Mononuclear cell (primary cell): ENCODE measurements around the gene SNORC. TPM values are rescaled to one million over a fixed set of nuclear protein-coding genes. Genes with fewer than 3 reads are reported as not detected.
"Not testable (repeated sequence)": the region's sequence is repeated elsewhere in the genome, so short reads cannot be mapped to it uniquely, and the experiment has no call there.

Experiments
- H3K27me3 ChIP-seq: 2 replicates; pipeline ENCODE4 v1.6.0; 2011; ENCODE audit warnings: low read length, control low read depth; ENCODE audit not compliant: insufficient read depth
- H3K4me1 ChIP-seq: 2 replicates; pipeline ENCODE4 v1.5.1; 2011; ENCODE audit warnings: mild to moderate bottlenecking, low read length, control low read depth; ENCODE audit not compliant: insufficient read depth
- H3K4me3 ChIP-seq: 2 replicates; pipeline ENCODE4 v1.5.1; 2011; ENCODE audit warnings: mild to moderate bottlenecking, low read length, moderate library complexity
- H3K9me3 ChIP-seq: 2 replicates; pipeline ENCODE4 v1.5.1; 2011; ENCODE audit warnings: low read depth, mild to moderate bottlenecking, control low read depth, low read length
- total RNA-seq: library from RNA; depleted of rRNA; stranded (reverse); fragments of >200 nt; gene quantifications from one replicate; pipeline ENCODE4 v1.2.3, GENCODE V29; 2012

Gene SNORC
- total RNA-seq, result under 0.01 TPM

DNA sequence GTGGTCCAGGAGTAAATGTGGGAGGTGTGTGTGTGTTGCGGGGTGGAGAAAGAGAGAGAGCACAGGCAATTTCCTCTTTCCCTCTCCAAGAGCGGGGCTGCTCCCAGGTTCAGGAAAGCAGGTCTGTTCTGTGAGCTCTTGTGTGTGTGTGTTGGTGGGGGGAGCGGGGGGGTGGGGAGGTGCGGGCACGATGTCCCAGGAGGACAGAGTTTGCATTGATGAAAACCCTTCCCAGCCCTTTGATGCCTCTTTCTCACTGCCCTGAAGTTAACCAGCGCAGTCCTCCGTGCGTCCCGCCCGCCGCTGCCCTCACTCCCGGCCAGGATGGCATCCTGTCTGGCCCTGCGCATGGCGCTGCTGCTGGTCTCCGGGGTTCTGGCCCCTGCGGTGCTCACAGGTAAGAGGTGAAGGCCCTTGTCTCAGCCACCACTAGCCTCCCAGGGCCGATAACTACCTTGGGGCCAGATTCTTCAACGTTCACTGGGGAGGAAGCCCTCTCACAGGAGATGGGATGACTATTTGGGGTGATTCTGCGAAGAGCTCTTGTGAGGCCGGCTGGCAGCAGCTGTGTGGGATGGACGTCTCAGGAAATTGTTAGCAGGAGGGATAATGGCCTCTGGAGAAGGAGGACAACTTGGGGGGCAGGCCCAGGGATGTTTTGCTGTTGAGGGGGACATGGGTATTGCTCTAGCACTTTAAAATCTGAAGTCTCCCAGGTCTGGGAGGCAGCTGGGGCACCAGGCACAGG is at the start of gene SNORC:
TSS of gene SNORC (plus strand) at position 247 of the 748 bp plus-strand sequence. CDS start at position 325, 78 bp downstream.
- H3K4me3 ChIP-seq, result no peak within 1 kb of the TSS

DNA sequence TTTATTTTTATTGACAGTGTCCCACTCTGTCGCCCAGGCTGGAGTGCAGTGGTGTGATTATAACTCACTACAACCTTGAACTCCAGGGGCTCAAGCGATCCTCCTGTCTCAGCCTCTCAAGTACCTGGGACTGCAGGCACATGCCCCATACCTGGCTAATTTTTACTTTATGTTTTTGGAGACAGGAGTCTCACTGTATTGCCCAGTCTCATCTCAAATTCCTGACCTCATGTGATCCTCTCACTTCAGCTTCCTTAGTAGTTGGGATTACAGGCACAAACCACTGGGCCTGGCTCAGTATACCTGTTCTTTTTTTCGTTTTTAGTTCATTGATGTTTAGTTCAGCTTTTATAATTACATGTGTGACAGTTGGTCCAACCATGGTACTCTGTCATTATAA is 40.1 kb upstream of the SNORC start:
- no peaks in the 10 kb centered on the region for H3K4me1 ChIP-seq
- no peak overlapping the region for H3K4me3 ChIP-seq
- no peaks in the 10 kb centered on the region for H3K9me3 ChIP-seq
- H3K27me3 ChIP-seq, result no peaks in the 10 kb centered on the region

More for the DNA sequence above, at the start of gene SNORC:
- H3K27me3 ChIP-seq, result peaks cover under 1% of the 10 kb centered on the region
- H3K4me1 ChIP-seq, result peaks cover 9% of the 10 kb centered on the region
- no peaks in the 10 kb centered on the region for H3K9me3 ChIP-seq

DNA sequence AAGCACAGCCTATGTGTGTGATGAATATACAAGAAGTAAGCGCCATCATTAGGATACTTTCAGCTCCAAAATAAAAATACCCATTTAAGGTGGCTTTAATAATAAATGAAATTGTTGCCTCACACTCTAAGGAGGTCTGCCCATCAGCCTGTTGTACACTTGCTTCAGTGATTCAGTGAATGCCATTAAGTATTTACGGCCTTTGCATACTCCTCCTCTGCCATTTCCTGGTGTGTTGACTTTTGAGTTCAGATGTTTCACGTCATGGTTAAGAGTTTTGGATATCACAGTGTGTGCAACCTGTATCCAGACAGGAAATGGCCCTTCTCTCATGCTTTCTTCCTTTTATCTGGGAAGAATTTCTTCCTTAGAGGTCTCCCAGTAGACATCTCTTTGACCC is 38.6 kb upstream of the SNORC start:
- Histone ChIP-seq H3K4me1 (no peaks in the 10 kb centered on the region), H3K9me3 (no peaks in the 10 kb centered on the region), H3K4me3 (no peak overlapping the region), H3K27me3 (no peaks in the 10 kb centered on the region)

DNA sequence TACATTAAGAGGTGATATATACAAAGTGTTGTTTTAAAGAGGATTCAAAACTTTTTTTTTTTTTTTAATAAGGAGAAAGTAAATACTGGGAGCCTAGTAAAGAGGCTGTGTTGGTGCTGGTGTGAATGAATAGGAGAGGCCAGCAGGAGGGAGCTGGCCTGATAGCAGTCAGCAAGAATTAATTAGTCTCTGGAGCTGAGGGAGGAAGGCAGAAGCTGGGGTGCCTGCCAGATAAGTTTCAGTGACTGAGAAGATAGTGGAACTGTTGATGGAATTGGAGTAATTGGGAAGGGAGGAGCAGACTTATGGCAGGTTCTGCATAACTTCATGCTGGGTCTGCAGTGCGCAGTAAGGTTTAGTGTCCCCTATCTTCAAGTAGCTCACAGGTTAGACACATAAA is 36.2 kb upstream of the SNORC start:
- Histone ChIP-seq H3K9me3 (no peaks in the 10 kb centered on the region), H3K4me1 (peaks cover 21% of the 10 kb centered on the region), H3K27me3 (no peaks in the 10 kb centered on the region), H3K4me3 (no peak overlapping the region)

DNA sequence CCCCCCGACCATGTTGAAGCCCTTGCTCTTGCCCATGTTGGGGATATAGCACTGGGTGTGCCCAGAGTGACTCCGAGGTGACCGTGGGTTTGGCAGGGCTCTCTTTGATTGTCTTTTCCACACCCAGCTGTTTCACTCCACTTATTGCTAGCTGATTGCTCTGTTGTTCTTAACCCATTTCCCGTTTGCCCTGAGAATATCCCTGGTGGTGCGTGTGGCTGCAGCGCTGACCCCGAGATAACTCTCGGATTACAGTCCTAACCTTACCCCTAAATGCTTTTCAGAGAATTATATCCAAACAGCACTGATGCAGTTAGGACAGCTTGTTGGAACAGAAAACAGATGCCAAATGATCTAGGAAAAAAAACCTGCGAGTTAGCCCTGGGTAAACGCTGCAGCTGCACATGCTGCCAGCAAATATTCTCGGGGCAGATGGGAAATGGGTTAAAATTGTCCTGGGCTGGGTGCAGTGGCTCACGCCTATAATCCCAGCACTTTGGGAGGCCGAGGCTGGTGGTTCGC is 34.3 kb upstream of the SNORC start:
- no peak overlapping the region for H3K4me3 ChIP-seq
- no peaks in the 10 kb centered on the region for H3K27me3 ChIP-seq
- peaks cover 38% of the 10 kb centered on the region for H3K4me1 ChIP-seq
- no peaks in the 10 kb centered on the region for H3K9me3 ChIP-seq

DNA sequence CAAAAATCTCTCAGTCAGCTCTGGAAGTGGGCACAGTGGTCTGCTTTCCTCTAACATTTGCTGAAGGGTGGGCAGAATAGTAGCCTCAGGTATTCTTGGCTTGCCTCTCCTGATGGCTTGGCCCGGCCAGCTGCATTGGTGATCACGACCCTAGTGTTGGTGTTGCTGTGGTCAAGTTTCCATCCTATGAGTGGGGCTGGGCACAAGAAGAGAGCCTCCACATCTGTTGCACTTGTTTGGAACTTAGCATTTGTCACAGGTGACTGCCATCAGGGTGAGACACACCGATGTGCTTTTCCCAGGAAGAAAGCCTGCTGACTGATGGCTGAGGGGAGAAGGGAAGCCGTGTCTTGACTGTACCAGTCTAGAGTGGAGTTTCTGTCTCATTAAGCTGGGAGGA is 33.1 kb upstream of the SNORC start:
- Histone ChIP-seq H3K9me3 (no peaks in the 10 kb centered on the region), H3K4me3 (no peak overlapping the region), H3K27me3 (no peaks in the 10 kb centered on the region), H3K4me1 (peaks cover 38% of the 10 kb centered on the region)

DNA sequence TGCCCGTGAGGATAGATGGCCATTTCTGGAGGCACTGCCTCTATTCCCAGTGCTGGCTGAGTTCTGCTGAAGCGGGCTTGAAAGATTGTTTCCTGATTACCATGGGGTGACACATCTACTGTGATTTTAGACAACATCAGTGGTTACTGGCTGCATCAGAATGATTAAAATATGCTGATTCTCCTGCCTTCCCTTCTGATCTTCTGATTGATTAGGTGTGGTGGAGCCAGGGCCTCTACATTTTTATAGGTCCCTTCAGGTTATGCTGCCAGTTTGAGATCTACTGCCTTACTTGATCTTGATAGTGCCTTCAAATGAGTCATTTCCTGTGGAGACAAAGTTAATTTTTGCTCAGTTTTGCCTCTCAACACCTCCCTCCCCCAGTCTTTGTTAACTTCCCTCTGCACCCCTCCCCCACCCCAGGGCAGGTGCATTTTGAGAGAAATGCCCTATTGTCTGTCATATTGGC is 31.6 kb upstream of the SNORC start:
- Histone ChIP-seq H3K4me3 (no peak overlapping the region), H3K4me1 (peaks cover 38% of the 10 kb centered on the region), H3K9me3 (no peaks in the 10 kb centered on the region), H3K27me3 (no peaks in the 10 kb centered on the region)

DNA sequence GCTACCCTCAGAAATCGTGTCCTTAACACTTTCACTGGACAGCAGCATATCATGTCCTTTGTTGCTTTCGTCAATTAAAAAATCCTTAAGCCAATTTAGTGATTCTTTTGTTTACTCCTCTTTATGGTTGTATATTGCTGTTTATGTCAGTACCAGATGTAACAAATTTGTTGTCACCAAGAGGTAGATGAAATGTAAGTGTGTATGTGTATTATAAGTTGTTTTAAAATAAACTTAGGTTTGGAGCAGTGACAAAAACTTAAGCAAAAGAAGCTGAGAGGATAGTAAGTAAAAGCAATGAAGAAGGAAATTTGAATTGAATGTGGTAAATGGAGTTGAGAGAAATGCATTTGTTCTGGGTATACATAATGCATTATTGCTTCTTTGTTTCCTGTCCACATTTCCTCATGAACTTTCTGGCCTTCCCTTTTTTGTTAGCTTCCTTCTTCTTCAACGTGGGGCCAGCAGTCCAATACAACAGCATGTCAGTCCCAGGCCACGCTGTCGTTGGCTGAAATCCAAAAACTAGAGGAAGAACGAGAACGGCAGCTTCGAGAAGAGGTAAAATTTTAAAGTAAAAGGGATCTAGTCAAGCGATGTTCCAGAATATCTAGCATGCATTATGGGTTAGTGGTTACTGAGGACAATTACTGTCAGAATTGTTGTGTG is 30.5 kb upstream of the SNORC start:
- H3K9me3 ChIP-seq, result no peaks in the 10 kb centered on the region
- no peak overlapping the region for H3K4me3 ChIP-seq
- no peaks in the 10 kb centered on the region for H3K27me3 ChIP-seq
- H3K4me1 ChIP-seq, result peaks cover 38% of the 10 kb centered on the region

DNA sequence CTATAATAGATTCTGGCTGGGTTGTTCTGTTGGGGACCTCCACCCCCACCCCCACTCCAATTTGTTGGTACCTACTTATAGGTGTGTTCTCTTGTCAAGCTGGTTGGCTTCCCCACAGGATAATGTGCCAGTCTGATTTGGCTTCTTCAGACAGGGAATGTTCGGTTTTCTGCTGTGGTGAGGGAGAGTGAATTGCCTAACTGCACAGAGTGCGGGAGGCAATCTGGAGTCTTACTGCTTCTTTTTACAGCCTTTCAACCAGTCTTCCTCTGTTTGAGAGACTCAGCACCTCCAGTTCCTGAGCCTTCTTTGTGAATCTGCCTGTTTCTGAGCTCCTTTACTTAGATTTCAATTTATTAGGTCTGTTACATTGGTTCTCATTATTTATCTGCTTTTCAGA is 27.4 kb upstream of the SNORC start:
- peaks cover 28% of the 10 kb centered on the region for H3K4me1 ChIP-seq
- no peaks in the 10 kb centered on the region for H3K27me3 ChIP-seq
- H3K9me3 ChIP-seq, result no peaks in the 10 kb centered on the region
- no peak overlapping the region for H3K4me3 ChIP-seq

DNA sequence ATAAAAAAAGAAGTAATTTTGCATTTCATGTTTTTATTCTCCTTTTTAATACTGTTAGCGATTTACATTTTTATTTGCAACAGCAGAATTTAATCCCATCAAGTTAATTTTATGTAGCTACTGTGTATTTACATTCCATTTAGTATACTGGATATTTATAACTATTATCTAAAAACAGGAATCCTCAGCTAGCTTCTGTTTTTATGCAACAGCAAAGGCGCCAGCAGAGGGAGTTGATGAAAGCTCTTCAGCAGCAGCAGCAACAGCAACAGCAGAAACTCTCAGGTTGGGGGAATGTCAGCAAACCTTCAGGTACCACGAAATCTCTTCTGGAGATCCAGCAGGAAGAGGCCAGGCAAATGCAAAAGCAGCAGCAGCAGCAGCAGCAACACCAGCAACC is 26.2 kb upstream of the SNORC start:
- Histone ChIP-seq H3K4me3 (no peak overlapping the region), H3K9me3 (no peaks in the 10 kb centered on the region), H3K4me1 (peaks cover 17% of the 10 kb centered on the region), H3K27me3 (no peaks in the 10 kb centered on the region)

DNA sequence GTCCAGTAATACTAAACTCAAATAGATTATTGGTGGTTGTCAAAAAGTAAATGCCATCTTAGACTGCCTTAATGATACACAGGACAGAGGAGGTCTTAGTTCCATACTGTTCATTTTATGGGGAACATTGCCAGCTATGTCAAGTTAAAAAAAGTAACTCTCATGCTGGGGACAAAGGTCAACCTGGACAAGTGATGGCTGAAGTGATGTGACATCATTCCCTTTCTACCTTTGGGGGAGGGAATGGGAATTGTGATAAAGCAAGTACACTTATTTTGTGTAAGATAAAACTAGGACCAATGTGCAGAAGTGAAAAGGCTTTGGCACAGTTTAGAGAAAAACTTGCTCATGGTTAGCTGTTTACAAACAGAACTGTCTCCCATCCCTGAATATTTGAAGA is 24.0 kb upstream of the SNORC start:
- Histone ChIP-seq H3K27me3 (no peaks in the 10 kb centered on the region), H3K4me3 (no peak overlapping the region), H3K9me3 (no peaks in the 10 kb centered on the region), H3K4me1 (no peaks in the 10 kb centered on the region)

DNA sequence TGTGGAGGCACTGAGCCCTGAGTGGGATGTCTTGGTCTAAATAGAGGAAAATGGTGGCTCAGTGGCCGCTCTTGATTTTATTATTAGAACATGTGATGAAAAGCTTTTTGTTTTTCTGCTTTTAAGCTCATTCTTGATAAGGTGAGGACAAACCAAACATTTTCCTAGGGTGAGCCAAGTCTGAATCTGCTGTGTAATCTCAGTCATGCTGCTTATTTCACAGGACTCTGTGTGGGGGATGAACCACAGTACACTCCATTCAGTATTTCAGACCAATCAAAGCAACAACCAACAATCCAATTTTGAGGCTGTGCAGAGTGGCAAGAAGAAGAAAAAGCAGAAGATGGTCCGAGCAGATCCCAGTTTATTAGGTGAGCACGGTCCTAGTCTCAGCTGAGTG is 20.0 kb upstream of the SNORC start:
- H3K4me1 ChIP-seq, result no peaks in the 10 kb centered on the region
- H3K27me3 ChIP-seq, result no peaks in the 10 kb centered on the region
- no peak overlapping the region for H3K4me3 ChIP-seq
- no peaks in the 10 kb centered on the region for H3K9me3 ChIP-seq

DNA sequence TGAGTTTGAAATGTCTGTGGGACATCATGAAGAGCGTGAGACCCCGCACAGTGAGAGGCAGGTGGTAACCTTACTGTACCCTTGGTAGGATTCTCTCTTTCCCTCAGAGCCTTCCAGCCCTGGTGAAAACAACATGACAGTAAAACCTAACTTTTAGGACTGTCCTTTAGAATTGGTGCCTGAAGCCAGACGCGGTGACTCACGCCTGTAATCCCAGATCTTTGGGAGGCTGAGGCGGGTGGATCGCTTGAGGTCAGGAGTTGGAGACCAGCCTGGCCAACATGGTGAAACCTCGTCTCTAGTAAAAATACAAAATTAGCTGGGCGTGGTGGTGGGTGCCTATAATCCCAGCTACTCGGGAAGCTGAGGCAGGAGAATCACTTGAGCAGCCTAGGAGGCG is 18.0 kb upstream of the SNORC start:
- H3K9me3 ChIP-seq, H3K27me3 ChIP-seq, H3K4me3 ChIP-seq, H3K4me1 ChIP-seq: not testable (repeated sequence)

DNA sequence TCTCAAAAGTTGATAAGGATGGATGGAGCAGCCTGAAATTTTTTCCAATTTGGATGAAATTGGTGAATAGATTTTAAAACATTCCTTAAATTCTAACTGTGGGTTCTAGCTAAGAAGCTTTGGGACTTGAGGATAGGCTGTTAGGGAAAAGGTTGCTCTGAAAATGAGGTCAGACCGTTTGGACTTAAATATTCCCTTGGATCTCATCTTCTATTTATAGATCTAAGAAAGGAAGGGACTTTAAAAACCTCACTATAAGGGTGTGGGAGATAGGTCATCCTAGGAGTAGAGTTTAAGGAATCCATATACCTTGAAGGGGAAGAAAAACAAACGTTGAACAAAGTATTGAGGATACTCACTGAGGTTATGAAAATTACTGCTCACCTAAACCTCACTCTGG is 17.4 kb upstream of the SNORC start:
- Histone ChIP-seq H3K27me3 (no peaks in the 10 kb centered on the region), H3K4me3 (no peak overlapping the region), H3K4me1 (no peaks in the 10 kb centered on the region), H3K9me3 (no peaks in the 10 kb centered on the region)

DNA sequence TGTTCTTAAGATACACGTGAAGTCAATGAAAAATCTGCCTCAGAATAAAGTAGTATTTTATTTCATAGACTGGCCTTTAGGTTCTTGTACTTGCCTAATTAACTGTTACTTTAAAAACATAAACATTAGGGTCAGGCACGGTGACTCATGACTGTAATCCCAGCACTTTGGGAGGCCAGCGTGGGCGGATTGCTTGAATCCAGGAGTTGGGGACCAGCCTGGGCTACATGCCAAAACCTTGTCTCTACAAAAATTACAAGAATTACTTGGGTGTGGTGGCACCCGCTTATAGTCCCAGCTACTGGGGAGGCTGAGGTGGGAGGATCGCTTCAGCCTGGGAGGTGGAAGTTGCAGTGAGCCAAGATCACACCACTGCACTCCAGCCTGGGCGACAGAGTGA is 16.0 kb upstream of the SNORC start:
- Histone ChIP-seq H3K9me3 (no peaks in the 10 kb centered on the region), H3K27me3 (no peaks in the 10 kb centered on the region), H3K4me1 (no peaks in the 10 kb centered on the region), H3K4me3 (no peak overlapping the region)

DNA sequence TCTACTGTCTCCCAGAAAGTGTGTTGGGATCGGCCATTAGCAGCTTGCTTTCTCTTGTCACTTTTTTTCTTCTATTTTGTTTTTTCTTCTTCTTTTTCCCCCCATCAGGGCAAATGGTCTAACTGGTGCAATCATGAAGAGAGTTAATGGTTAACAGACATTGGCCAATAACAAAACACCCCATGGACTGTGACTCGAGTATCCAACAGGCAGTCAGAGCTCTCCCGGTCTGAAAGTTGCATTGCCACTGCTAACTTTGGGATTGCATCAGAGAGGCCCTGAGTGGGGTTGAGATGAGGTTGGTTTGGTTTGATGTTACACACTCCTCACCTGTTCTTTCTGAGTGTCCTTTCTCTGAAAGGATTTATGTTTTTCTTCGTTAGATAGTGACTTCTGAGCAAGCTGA is 12.9 kb upstream of the SNORC start:
- no peaks in the 10 kb centered on the region for H3K4me1 ChIP-seq

More for the DNA sequence above, 12.9 kb upstream of the SNORC start:
- Histone ChIP-seq H3K9me3 (no peaks in the 10 kb centered on the region), H3K27me3 (no peaks in the 10 kb centered on the region), H3K4me3 (no peak overlapping the region)
